ENCODE data around the gene TNRC18.
"Not testable (repeated sequence)": the region's sequence is repeated elsewhere in the genome, so short reads cannot be mapped to it uniquely, and the experiment has no call there.

The TNRC18 gene

DNA sequence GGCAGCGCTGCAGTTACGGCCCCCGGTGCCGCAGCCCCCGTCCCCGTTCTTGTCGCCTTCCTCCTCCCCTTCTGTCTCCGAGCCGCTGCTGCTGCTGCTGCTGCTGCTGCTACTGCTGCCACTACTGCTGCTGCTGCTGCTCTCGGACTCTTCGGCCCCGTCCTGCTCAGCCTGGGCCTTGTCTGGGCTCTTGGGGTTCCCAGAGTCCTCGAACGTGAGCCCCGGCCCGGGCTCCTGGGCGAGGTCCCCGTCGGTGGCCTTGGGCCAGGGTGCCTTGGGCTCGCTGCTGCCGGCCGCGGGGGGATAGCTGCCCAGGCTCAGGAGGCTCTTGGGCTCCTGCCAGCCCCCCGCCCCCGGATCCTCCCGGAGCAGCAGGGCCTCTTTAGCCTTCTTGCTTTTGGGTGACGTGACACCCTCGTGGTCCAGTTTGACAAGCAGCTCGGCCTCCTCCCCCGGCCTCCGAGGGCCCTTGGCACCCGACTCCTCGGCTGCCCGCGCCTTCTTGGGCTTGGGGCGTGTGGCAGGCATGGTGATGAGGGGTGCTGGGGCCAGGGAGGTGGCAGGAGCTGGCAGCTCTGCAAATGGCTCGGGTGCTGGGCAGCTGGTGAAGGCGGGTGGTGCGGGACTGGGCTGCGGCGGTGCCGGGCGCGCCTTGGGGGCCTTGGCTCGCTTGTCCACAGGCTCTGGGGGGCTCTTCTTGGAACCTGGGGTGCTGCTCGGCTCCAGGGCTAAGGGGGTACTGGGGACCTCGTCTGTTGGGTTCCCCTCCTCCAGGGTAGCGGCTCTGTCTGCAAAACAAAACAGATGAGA, 110.4 kb downstream of the TNRC18 start:
- DNase-seq, result not testable (repeated sequence)

DNA sequence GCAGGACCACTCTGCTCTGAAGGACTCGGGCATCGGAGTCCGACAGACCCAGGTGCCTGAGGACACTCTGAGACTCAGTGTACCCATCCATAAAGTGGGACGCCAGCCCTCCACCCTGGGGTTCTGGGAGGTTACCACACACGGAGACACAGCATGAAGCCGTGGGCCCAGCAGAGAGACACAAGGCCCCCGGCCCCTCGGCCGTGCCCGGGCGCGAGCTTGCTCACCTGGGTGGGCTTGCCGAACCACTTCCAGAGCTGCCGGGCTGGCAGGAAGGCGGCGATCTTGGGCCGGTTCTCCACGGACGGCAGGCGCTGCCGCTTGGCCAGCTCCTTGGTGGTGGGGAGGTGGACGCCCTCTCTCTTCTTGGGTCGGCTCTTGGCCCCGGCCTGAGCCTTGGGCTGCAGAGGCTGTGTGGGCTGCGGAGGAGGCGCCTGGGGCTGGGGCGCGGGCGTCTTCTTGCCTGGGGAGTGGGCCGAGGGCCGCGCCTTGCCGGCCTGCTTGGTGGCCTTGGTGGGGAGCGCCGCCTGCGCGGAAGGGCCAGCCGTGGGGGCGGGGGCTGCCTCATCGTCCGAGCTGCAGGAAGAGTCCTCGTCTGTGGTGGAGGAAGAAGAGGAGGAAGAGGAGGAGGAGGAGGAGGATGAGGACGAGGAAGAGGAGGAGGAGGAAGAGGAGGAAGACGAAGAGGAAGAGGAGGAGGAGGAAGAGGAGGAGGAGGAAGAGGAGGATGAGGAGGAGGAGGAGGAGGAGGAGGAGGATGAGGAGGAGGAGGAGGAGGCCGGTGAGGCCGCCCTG, 111.2 kb downstream of the TNRC18 start:
- DNase-seq, result not testable (repeated sequence)

- DNase-seq, result no peak
Measured at GRCh38 chr7:5310822-5311405, 112.7 kb downstream of the TNRC18 start.

- no peak for DNase-seq
Measured at GRCh38 chr7:5309146-5309545, 114.5 kb downstream of the TNRC18 start.

- not testable (repeated sequence) for DNase-seq
Measured at GRCh38 chr7:5307221-5308142, 116.2 kb downstream of the TNRC18 start.

- DNase-seq, result not testable (repeated sequence)
Measured at GRCh38 chr7:5305050-5305449, 118.6 kb downstream of the TNRC18 start.

DNA sequence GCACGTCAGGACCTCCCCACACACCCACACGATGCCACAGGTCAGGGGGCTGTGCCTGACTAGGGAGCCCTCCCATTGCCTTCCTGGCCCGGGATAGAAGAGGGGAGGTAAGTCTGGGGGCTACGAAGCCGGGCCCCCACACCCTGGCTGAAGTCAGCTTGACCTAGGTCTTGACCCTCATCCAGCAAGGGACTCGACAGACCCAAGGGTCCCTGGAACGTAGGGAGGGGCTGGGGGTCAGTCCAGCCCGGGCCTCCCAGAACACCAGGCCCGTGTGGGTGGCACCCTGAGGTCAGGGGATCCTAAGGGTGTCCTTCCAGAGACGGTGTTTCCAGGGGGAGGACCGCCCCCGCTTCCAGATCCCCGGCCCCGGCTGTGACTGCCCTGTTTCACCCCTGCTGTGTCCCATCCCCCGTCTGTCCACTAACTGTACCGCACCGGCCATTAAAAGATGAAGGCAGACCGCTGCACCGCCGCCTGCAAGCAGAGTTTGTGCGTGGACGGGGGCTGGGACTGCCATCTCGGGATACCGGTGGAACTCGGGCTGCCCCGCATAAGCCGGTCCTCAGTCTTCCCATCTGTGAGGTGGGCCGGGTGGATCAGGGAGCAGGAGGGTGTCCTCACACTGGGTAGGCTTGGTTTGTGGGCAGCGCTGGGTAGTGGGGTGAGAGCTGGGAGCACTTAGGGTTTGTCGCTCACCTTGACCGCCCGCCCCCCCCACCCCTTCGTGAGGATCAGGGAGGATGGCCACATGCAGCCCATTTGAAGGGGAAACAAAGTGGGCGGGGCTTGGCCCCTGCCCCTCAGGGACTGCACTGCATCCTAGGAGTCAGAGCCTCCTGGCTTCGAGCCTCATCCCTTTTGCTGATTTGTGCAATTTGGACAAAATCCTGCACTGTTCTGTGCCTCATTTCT, 119.8 kb downstream of the TNRC18 start:
- no peak for DNase-seq

DNA sequence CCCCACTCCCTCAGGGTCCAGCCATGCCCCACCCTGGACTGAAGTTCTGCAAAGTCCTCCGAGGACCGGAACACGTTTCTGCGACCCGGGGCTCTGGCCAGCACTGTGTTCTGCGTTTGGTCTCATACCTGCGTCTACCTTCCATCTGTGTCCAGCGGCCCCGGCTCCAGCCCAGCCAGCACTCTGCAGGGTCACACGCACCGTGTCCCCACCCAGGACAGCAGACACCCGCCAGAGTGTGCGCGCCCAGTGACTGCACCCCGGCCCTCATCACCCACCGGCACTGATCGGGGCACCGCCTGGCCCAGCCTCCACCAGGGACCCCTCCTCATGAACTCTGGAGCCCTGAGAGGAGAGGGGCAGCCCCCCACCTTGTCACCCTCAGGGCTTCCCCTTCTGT, 120.6 kb downstream of the TNRC18 start:
- DNase-seq, result no peak

- DNase-seq, result no peak
Measured at GRCh38 chr7:5302577-5302976, 121.1 kb downstream of the TNRC18 start.

GRCh38 chr7:5300366-5300765, 123.3 kb downstream of the TNRC18 start:
- DNase-seq, result no peak

DNA sequence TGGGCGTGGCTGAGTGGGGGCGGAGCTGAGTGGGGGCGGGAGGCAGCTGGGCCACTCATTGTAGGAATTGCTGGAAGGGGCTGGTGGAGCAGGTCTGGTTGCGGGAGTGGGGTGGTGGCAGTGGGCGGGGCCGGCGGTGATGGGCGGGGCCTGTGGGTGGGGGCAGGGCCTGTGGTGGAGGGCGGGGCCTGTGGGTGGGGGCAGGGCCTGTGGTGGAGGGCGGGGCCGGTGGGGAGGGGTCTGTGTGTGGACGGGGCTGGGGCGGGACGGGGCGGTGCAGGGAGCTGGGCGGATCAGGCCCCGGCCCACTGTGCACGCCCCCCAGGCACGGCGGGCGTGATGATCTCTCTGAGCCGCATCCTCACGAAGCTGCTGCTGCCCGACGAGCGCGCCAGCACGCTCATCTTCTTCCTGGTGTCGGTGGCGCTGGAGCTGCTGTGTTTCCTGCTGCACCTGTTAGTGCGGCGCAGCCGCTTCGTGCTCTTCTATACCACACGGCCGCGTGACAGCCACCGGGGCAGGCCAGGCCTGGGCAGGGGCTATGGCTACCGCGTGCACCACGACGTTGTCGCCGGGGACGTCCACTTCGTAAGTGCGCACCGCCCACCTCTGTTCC, 126.9 kb downstream of the TNRC18 start:
- no peak for DNase-seq

DNA sequence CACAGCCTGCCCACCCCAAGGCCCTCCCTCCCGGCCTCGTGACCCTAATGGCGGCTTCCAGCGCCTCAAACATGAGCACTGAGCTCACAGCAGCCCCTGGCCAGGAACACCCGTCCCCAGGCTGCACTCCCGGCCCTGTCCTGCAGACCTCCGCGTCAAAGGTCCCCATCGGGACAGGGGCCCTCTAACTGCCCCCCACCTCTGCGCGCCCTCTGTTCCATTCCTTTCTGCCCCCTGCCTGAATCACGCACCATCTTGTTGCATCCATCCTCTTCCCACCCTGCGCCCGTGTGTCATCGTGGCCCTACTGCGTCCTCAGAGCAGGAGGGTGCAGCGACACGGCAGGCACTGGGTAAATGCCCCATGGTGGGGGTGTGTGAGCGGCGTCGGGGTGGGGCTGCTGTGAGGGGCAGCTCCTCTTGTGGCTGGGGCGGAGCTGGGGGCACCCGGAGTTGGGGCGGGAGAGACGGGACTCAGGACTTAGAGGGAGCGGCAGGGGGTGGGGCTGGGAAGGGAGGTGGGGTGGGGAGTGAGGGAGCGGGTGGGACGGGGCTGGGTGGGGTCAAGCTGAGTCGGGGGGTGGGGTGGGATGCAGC, 127.5 kb downstream of the TNRC18 start:
- DNase-seq, result no peak

DNA sequence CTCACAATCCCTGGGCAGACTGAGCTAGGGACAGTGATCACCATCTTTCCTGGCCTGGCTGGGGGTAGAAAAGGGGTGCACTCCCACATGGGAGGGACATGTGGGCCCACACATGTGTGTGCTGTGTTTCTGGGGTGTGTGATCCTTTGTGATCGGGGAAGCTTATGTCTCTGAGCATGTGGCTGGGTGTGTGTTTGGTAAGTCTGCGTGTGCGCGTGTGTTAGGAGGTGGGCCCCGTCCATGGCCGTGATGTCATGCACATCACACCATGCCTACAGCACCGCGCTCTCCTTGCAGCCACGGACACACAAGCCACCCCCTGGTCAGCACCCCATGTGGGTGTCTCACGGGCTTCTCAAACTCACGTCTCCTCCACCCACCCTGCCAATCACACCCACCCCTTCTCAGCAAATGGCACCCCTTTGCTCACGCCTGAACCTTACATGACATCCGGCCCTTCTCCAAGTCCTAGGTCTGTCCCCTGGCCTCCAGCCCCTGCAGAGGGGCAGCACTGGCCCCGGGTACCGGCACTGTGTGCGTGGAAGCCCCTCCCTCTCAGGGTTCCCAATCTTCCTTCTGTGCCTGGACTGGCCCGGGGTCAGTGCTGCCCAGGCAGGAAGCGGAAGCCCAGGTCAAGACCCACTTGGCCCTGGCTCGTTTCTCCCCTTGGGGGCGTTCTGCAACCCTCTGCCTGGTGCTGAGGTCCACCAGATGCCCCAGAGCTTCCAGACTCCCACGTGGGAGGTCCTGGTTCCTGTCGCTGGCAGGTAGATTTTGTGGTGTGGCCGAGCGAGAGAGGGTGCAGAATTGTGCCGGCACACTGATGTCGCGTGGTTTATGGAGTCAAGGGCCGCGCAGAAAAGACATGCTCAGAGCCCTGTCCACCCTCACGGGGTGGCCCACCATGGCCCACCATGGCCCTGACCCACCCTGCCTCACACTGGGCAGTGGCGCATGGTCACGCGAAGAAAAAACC, 128.3 kb downstream of the TNRC18 start:
- DNase-seq, result no peak

- no peak for DNase-seq
Measured at GRCh38 chr7:5294169-5294987, 129.3 kb downstream of the TNRC18 start.

DNA sequence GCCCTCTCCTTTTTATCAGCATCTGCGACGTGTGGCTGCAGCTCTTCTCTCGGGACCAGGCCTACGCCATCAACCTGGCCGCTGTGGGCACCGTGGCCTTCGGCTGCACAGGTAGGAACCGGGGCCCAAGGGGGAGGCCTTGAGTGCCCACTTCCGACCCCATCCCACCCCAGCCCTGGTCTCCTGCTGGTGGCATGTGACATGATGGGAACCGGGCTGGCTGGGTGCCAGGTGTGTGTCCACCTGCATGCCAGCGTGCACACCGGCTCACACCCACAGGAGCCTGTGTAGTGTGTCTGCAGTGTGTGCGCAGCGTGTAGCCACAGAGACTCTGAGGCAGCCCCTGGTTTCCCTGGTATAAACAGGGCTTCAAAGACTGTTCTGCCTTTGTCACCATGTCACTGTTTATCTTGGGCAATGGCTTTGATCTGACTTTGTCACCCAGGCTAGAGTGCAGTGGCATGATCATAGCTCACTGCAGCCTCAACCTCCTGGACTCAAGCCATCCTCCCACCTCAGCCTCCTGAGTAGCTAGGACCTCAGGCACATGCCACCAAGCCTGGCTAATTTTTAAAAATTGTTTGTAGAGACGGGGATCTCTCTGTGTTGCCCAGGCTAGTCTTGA, 131.8 kb downstream of the TNRC18 start:
- DNase-seq, result not testable (repeated sequence)

DNA sequence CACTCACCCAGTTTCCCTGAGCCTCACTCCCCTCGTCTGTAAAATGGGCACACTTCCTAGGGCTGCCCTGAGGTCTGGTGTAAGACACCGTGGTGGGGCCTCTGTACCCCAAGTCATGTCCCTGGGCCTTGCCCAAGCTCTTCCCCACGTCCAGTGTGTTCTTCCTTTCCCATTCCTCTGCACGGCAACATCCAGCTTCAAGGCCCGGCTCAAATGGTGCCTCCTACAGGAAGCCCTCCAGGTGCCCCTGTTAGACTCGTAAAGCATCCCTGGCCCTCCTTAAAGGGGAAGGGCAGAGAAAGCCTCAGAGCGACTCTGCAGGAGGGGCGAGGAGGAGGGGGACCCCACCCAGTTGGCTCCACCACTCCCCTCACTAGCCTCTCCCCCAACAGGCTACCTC, 132.3 kb downstream of the TNRC18 start:
- no peak for DNase-seq

GRCh38 chr7:5289355-5289754, 134.3 kb downstream of the TNRC18 start:
- no peak for DNase-seq

- not testable (repeated sequence) for DNase-seq
Measured at GRCh38 chr7:5288560-5288959, 135.1 kb downstream of the TNRC18 start.

Data from inflammatory macrophage treated with lipopolysaccharide for 1 hour (primary cell).